Progenitor cell of endocrine pancreas (in vitro differentiated cells): ENCODE results near the gene KCNK1. TPM values are rescaled to one million over a fixed set of nuclear protein-coding genes. Genes with fewer than 3 reads are reported as not detected.
"Not testable (repeated sequence)": the region's sequence is repeated elsewhere in the genome, so short reads cannot be mapped to it uniquely, and the experiment has no call there.

Experiments used
- DNase-seq: peaks from one replicate; pipeline ENCODE4 v3.0.0; 2021; ENCODE audit warnings: low spot score; ENCODE audit not compliant: unreplicated experiment
- H3K27ac Mint-ChIP-seq: 2 replicates; pipeline ENCODE4 v1.8.0; 2021; ENCODE audit warnings: mild to moderate bottlenecking, moderate library complexity, mixed read lengths
- H3K27me3 Mint-ChIP-seq: 2 replicates; pipeline ENCODE4 v1.8.0; 2021; ENCODE audit warnings: mixed read lengths
- H3K36me3 Mint-ChIP-seq: 2 replicates; pipeline ENCODE4 v1.8.0; 2022; ENCODE audit warnings: mixed read lengths; ENCODE audit not compliant: insufficient read depth
- H3K4me1 Mint-ChIP-seq: 2 replicates; pipeline ENCODE4 v1.8.0; 2021; ENCODE audit warnings: low read depth, mixed read lengths
- H3K4me3 Mint-ChIP-seq: 2 replicates; pipeline ENCODE4 v1.8.0; 2021; ENCODE audit warnings: low read depth, mild to moderate bottlenecking, moderate library complexity, mixed read lengths
- H3K9me3 Mint-ChIP-seq: 2 replicates; pipeline ENCODE4 v1.8.0; 2021; ENCODE audit warnings: low read depth, mixed read lengths
- total RNA-seq: library from RNA; stranded (reverse); gene quantifications from 2 replicates; pipeline ENCODE4 v1.2.1, GENCODE V29; 2021
- TF ChIP-seq, protein P1 (sequence below): fragments of 200-600 bp; sonication (generic); IDR thresholded peaks from one replicate; pipeline ENCODE4 v1.5.0; 2021; ENCODE audit warnings: antibody characterized with exemption, mild to moderate bottlenecking; ENCODE audit not compliant: unreplicated experiment

The KCNK1 gene
- total RNA-seq, 1 donor from 2014 or later, result 9.7 TPM

DNA sequence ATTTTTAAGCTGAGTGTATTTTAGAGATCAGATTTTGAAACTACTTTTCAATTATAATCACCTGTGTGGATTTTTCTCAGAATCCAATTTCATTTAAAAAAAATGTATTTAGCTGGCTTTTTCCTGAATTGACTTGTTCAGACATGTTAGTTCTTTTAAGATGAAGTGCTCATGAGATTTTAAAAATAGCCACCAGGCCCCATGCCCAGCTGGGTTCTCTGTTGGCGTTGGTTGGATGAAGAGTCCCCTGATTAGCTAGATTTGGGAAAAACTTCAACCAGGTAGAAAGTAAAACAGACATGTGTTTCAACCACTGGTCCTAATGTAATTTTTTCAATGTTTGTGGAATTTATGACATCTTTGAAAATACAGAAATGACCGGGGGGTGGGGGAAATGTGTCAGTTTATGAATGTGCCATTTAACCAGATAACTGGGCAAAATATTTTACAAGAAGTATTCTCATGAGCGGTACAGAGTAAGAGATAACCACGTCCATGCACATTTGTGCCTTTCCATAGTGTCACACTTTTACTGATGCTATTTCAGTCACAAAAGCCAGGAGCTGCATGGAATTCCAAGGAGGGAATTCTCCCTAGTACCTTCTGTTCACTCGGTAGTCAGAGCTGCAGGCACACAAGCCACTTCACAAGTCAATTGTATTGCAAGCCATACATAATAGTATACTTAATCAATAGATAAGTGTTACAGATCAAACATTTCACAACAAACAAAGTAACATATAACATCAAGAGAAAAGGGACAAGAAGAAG, 51.1 kb downstream of the KCNK1 start:
- no peaks in the 10 kb centered on the region for H3K27me3 Mint-ChIP-seq
- TF ChIP-seq, protein P1, sequence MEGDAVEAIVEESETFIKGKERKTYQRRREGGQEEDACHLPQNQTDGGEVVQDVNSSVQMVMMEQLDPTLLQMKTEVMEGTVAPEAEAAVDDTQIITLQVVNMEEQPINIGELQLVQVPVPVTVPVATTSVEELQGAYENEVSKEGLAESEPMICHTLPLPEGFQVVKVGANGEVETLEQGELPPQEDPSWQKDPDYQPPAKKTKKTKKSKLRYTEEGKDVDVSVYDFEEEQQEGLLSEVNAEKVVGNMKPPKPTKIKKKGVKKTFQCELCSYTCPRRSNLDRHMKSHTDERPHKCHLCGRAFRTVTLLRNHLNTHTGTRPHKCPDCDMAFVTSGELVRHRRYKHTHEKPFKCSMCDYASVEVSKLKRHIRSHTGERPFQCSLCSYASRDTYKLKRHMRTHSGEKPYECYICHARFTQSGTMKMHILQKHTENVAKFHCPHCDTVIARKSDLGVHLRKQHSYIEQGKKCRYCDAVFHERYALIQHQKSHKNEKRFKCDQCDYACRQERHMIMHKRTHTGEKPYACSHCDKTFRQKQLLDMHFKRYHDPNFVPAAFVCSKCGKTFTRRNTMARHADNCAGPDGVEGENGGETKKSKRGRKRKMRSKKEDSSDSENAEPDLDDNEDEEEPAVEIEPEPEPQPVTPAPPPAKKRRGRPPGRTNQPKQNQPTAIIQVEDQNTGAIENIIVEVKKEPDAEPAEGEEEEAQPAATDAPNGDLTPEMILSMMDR, result no peak
- no peak overlapping the region for H3K4me3 Mint-ChIP-seq
- H3K9me3 Mint-ChIP-seq, result no peaks in the 10 kb centered on the region
- peaks cover 10% of the 10 kb centered on the region for H3K4me1 Mint-ChIP-seq
- no peak for DNase-seq
- no peak overlapping the region for H3K27ac Mint-ChIP-seq
- H3K36me3 Mint-ChIP-seq, result peaks cover 16% of the 10 kb centered on the region

DNA sequence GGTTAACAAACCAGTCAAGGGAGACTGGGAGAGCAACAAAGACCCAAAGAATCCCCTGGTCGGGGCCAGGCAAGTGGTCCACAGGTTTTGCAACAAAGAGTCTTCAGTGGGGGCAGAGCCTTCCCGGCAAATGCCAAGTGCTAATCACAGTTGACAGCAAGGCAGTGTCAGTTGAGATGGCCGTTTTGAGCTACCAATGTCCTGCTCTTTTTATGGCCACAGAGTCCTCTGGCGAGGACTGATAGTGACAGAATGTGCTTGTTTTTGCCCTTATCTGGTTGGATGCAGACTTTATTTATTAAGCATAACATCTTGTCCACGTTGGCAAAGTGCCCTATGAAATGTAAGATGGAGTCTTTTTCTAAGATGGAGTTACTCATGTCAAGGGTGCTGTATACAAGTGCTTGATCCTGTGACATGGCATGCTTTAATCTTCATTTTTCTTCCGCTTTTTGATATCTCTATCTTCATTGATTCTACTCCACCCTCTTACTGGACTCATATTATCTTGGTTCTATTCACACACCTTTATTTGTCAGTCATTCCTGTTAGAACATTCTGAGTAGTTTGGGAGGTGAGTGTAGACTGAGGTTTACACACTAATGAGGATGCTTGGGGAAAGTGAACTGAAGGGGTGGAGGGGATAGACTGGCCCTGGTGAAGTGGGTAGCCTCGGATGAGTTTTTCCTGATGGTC, 51.8 kb downstream of the KCNK1 start:
- H3K27ac Mint-ChIP-seq, result no peak overlapping the region
- peaks cover 10% of the 10 kb centered on the region for H3K4me1 Mint-ChIP-seq
- peaks cover 18% of the 10 kb centered on the region for H3K36me3 Mint-ChIP-seq
- TF ChIP-seq, protein P1, result no peak
- no peak overlapping the region for H3K4me3 Mint-ChIP-seq
- peaks cover 3% of the 10 kb centered on the region for H3K9me3 Mint-ChIP-seq
- DNase-seq, result no peak
- no peaks in the 10 kb centered on the region for H3K27me3 Mint-ChIP-seq

DNA sequence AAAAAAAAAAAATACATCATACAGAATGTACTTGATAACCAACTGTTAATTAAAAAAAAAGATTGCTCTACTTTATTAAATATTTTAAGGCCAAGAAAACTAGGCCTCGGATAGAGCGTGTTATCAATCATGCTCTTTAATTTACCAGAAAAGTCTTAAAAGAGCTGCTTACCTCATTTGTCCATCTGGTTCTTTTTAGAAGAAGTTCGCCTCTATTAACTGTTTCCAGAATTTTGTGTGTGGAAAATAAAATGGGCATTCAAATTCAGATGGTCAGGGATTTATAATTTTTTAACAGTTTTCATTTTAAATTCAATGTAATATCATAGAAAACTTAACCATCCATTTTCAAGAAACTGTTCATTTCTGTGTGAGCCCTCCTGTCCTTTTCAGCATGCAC, 53.8 kb downstream of the KCNK1 start:
- H3K4me1 Mint-ChIP-seq, result peaks cover 11% of the 10 kb centered on the region
- TF ChIP-seq, protein P1, result no peak
- H3K27ac Mint-ChIP-seq, result no peak overlapping the region
- H3K4me3 Mint-ChIP-seq, result no peak overlapping the region
- DNase-seq, result no peak
- H3K36me3 Mint-ChIP-seq, result peaks cover 23% of the 10 kb centered on the region
- H3K9me3 Mint-ChIP-seq, result peaks cover 3% of the 10 kb centered on the region
- no peaks in the 10 kb centered on the region for H3K27me3 Mint-ChIP-seq

DNA sequence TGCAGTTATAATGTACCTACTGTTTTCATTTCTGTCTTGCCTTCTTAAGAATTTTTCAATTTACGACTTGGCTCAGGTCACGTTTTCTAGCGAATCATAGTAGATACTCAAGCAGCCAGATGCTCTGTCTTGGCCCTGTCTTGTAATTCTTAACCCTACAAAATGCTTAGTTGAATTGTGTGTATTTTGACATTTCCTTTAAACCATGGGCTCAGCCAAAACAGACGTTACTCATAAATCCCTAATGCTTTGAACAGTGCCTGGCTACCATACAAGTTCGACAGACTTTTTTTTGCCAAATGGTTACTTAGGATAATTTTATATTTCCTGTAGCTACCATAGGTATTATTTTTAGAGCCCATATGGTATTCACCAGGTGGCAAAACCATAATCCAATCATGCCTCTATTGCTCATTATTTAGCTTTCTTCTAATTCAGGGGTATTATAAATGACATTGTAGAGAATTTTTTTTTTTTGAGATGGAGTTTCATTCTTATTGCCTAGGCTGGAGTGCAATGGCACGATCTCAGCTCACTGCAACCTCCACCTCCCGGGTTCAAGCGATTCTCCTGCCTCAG, 54.3 kb downstream of the KCNK1 start:
- TF ChIP-seq, protein P1, result no peak
- peaks cover 16% of the 10 kb centered on the region for H3K4me1 Mint-ChIP-seq
- H3K27me3 Mint-ChIP-seq, result no peaks in the 10 kb centered on the region
- H3K36me3 Mint-ChIP-seq, result peaks cover 23% of the 10 kb centered on the region
- peaks cover 3% of the 10 kb centered on the region for H3K9me3 Mint-ChIP-seq
- no peak for DNase-seq
- H3K4me3 Mint-ChIP-seq, result no peak overlapping the region
- H3K27ac Mint-ChIP-seq, result no peak overlapping the region

DNA sequence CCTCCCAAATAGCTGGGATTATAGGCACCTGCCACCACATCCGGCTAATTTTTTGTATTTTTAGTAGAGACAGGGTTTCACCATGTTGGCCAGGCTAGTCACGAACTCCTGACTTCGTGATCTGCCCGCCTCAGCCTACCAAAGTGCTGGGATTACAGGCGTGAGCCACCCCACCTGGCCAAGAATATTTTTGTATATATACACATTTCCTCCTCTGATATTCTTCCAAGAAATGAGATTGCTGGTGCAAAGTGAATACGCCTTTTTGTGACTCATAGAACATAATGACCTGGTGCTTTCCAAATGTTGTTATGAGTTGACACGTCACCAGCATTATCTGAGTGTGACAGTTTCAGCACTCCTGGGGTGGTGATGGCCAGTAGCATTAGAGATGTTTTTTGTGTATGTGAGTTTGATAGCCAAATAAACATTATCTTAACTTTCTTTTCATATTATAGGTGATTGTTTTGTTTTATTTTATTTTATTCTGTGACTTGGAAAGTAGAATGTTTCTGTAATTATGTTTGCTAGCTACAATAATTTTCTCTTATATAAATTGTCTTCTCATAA, 54.9 kb downstream of the KCNK1 start:
- peaks cover 21% of the 10 kb centered on the region for H3K4me1 Mint-ChIP-seq
- TF ChIP-seq, protein P1, result no peak
- no peak overlapping the region for H3K27ac Mint-ChIP-seq
- no peaks in the 10 kb centered on the region for H3K27me3 Mint-ChIP-seq
- H3K4me3 Mint-ChIP-seq, result no peak overlapping the region
- H3K36me3 Mint-ChIP-seq, result peaks cover 25% of the 10 kb centered on the region
- H3K9me3 Mint-ChIP-seq, result peaks cover 3% of the 10 kb centered on the region
- DNase-seq, result no peak

DNA sequence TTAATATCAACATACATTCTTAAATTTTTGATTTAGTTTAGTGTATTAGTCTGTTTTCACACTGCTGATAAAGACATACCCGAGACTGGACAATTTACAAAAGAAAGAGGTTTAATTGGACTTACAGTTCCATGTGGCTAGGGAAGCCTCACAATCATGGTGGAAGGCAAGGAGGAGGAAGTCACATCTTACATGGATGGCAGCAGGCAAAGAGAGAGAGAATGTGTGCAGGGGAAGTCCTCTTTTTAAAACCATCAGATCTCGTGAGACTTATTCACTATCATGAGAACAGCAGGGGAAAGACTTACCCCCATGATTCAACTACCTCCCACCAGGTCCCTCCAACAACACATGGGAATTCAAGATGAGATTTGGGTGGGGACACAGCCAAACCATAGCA, 56.5 kb downstream of the KCNK1 start:
- H3K36me3 Mint-ChIP-seq, result peaks cover 23% of the 10 kb centered on the region

More for the DNA sequence above, 56.5 kb downstream of the KCNK1 start:
- H3K27me3 Mint-ChIP-seq, H3K27ac Mint-ChIP-seq, H3K9me3 Mint-ChIP-seq, H3K4me3 Mint-ChIP-seq, DNase-seq: not testable (repeated sequence)
- H3K4me1 Mint-ChIP-seq, result peaks cover 16% of the 10 kb centered on the region
